SK-N-SH (cell line): ENCODE data around the gene PKN2.

Source experiments
- EZH2phosphoT487 ChIP-seq: fragments of 200-600 bp; sonication (generic); IDR thresholded peaks from 2 replicates; pipeline ENCODE4 v1.6.1; 2017; ENCODE audit warnings: low read depth, mixed run types, mild to moderate bottlenecking, antibody characterized with exemption, moderate library complexity, borderline replicate concordance
- MXI1 ChIP-seq: IDR thresholded peaks from 2 replicates; pipeline ENCODE4 v1.6.1; 2012; ENCODE audit warnings: mild to moderate bottlenecking, low read depth, low read length, improper control_type of control experiment
- RXRA ChIP-seq: IDR thresholded peaks from 2 replicates; pipeline ENCODE4 v1.4.0; 2012; ENCODE audit warnings: low read depth, mild to moderate bottlenecking, borderline replicate concordance
- TCF12 ChIP-seq: IDR thresholded peaks from 2 replicates; pipeline ENCODE4 v1.4.0; 2012
- TF ChIP-seq, protein P1 (sequence below): fragments of 200-600 bp; sonication (generic); IDR thresholded peaks from 2 replicates; pipeline ENCODE4 v1.6.1; 2017; ENCODE audit warnings: antibody characterized with exemption, mild to moderate bottlenecking, moderate library complexity

DNA sequence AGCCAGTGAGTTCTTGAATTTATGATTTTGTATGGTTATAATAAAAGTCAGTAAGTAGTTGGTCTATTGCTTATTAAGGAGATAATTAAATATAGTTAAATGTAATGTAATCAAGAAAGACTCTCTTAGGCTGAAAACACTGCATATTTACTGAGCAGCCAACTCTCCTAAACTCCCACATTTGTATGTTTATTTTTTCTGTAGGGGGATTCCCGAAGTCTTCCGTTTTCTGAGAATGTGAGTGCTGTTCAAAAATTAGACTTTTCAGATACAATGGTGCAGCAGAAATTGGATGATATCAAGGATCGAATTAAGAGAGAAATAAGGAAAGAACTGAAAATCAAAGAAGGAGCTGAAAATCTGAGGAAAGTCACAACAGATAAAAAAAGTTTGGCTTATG, 56.7 kb downstream of the PKN2 start:
- TF ChIP-seq MXI1, result no peak
- TF ChIP-seq, protein P1, sequence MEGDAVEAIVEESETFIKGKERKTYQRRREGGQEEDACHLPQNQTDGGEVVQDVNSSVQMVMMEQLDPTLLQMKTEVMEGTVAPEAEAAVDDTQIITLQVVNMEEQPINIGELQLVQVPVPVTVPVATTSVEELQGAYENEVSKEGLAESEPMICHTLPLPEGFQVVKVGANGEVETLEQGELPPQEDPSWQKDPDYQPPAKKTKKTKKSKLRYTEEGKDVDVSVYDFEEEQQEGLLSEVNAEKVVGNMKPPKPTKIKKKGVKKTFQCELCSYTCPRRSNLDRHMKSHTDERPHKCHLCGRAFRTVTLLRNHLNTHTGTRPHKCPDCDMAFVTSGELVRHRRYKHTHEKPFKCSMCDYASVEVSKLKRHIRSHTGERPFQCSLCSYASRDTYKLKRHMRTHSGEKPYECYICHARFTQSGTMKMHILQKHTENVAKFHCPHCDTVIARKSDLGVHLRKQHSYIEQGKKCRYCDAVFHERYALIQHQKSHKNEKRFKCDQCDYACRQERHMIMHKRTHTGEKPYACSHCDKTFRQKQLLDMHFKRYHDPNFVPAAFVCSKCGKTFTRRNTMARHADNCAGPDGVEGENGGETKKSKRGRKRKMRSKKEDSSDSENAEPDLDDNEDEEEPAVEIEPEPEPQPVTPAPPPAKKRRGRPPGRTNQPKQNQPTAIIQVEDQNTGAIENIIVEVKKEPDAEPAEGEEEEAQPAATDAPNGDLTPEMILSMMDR, result no peak
- no peak for TF ChIP-seq EZH2phosphoT487
- no peak for TF ChIP-seq TCF12
- no peak for TF ChIP-seq RXRA
